ENCODE data around the gene RAG1. TPM values are rescaled to one million over a fixed set of nuclear protein-coding genes. Genes with fewer than 3 reads are reported as not detected.
A peak's percentile ranks its signal among the peaks of the same experiment; 100 is the strongest.
"Not testable (repeated sequence)": the region's sequence is repeated elsewhere in the genome, so short reads cannot be mapped to it uniquely, and the experiment has no call there.

The RAG1 gene
- total and polyA plus RNA-seq, 4 donors = 0.08 to 2.3 (median 0.63) TPM

DNA sequence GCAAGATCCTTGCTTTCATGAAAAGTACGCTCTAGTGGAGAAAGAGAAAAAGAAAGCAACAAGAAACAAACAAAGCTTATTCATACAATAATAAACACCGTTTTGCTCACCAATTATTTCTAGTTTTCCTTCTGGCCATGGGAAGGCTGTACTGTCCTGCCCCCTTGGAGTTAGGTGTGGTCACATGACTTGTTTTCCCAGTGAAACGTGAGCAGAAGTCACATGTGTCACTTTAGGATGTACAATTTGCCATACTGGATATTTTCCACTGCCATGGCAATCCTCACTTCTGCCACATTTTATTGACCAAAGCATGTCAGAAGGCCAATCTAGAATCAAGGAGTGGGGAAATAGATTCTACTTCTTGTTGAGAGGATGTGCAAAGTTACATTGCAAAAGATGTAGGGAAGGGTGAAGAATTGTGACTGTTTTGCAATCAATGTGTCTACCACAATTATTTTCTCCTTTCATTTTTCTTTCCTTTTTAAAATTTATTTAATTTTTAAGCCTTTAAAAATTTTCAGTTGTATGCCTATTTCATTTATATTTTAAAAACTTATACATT is 33.4 kb upstream of the RAG1 start:
- DNase-seq (no peak), ATAC-seq (ENCODE audit: insufficient read depth, low FRiP score) (no peak)
- Histone ChIP-seq H3K4me1 (ENCODE audit: control insufficient read depth in 5 of 5, insufficient read depth in 5 of 5, low read length in 5 of 5) (no peaks in the 10 kb centered on the region), H3K9ac (ENCODE audit: insufficient read depth in 1 of 2, low read length in 2 of 2) (no peak overlapping the region), H3K9me3 (ENCODE audit: control insufficient read depth in 4 of 4, insufficient read depth in 3 of 4, low read length in 3 of 4) (no peaks in the 10 kb centered on the region), H3K4me3 (no peak overlapping the region), H3K27ac (ENCODE audit: low read depth in 1 of 2, low read length in 1 of 2) (no peak overlapping the region), H3K36me3 (ENCODE audit: control insufficient read depth in 4 of 4, insufficient read depth in 4 of 4, low read length in 4 of 4) (no peaks in the 10 kb centered on the region), H3K27me3 (ENCODE audit: control insufficient read depth in 3 of 3, insufficient read depth in 3 of 3, low read length in 2 of 3) (no peaks in the 10 kb centered on the region)
- TF ChIP-seq, protein P1, sequence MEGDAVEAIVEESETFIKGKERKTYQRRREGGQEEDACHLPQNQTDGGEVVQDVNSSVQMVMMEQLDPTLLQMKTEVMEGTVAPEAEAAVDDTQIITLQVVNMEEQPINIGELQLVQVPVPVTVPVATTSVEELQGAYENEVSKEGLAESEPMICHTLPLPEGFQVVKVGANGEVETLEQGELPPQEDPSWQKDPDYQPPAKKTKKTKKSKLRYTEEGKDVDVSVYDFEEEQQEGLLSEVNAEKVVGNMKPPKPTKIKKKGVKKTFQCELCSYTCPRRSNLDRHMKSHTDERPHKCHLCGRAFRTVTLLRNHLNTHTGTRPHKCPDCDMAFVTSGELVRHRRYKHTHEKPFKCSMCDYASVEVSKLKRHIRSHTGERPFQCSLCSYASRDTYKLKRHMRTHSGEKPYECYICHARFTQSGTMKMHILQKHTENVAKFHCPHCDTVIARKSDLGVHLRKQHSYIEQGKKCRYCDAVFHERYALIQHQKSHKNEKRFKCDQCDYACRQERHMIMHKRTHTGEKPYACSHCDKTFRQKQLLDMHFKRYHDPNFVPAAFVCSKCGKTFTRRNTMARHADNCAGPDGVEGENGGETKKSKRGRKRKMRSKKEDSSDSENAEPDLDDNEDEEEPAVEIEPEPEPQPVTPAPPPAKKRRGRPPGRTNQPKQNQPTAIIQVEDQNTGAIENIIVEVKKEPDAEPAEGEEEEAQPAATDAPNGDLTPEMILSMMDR (IDR thresholded peaks at IDR 0.05; ENCODE audit: control extremely low read depth, extremely low read depth) = no peak
- WGBS, 2 donors = 81 to 87% methylated on average over 3 of the region's 3 CpGs

DNA sequence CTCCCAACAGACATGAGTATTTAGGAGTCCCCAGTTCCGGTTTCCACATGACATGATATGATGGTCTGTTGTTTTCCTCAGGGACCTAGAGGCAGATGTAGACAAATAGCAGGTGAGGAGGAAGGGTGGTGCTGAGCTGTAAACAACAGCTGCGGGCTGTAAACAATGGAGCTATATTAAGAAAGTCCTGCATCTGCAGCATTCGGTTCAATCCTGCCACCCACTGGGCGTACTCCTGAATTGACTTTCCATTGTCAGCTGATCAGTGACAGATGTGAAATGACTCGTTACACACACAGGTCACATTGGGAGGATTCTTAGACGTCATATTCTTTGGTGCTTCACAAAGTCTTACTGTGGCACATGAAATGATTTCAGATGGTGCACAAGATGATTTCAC is 26.8 kb upstream of the RAG1 start:
- Histone ChIP-seq H3K4me3 (no peak overlapping the region), H3K27me3 (ENCODE audit: control insufficient read depth in 3 of 3, insufficient read depth in 3 of 3, low read length in 2 of 3) (no peaks in the 10 kb centered on the region), H3K4me1 (ENCODE audit: control insufficient read depth in 5 of 5, insufficient read depth in 5 of 5, low read length in 5 of 5) (no peaks in the 10 kb centered on the region), H3K9ac (ENCODE audit: insufficient read depth in 1 of 2, low read length in 2 of 2) (no peak overlapping the region), H3K27ac (ENCODE audit: low read depth in 1 of 2, low read length in 1 of 2) (no peak overlapping the region), H3K36me3 (ENCODE audit: control insufficient read depth in 4 of 4, insufficient read depth in 4 of 4, low read length in 4 of 4) (no peaks in the 10 kb centered on the region), H3K9me3 (ENCODE audit: control insufficient read depth in 4 of 4, insufficient read depth in 3 of 4, low read length in 3 of 4) (no peaks in the 10 kb centered on the region)
- DNase-seq = peak; percentile 18 to 40 (median 20)
- no peak for ATAC-seq (ENCODE audit: insufficient read depth, low FRiP score)
- TF ChIP-seq, protein P1 (IDR thresholded peaks at IDR 0.05; ENCODE audit: control extremely low read depth, extremely low read depth) = peak; percentile 5
- WGBS, 2 donors = 24 to 31% methylated on average over 6 of the region's 6 CpGs

DNA sequence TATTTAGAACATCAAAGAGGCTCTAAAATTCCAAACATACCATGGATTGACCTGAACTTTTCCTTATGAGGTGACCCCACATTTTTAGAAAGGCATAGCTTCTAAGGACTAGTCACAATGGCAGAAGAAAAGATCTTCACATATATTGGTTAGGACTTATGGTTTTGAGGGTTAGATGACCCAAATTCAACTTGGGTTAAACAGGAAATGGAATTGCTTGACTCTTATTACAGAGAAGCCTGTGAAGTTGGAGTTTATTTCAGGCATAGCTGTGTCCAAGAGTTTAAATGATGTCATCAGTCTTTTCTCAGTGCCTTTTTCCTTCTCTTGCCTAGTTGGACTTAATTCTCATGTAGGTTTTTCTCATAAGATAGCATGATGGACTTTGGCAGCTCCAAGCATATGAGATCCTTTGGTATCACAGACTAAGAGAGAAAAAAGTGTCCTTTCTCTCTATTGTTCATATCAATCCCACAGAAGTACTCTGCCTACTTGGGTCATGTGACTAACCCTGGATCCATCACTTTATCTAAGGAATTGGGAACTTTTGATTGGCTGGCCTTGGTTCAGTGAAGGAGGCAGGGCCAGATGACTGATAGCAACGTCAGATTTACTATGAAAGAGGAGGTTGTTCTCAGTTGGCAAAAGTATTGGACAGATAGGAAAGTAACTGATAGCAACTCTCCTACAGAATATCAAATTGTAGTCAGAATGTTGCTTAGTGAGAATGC is 17.3 kb upstream of the RAG1 start:
- H3K27me3 ChIP-seq (ENCODE audit: control insufficient read depth in 3 of 3, insufficient read depth in 3 of 3, low read length in 2 of 3) = no peaks in the 10 kb centered on the region
- TF ChIP-seq, protein P1 (IDR thresholded peaks at IDR 0.05; ENCODE audit: control extremely low read depth, extremely low read depth) = no peak
- H3K27ac ChIP-seq (ENCODE audit: low read depth in 1 of 2, low read length in 1 of 2) = no peak overlapping the region
- DNase-seq (no peak), ATAC-seq (ENCODE audit: insufficient read depth, low FRiP score) (no peak)
- H3K4me3 ChIP-seq = no peak overlapping the region
- H3K36me3 ChIP-seq (ENCODE audit: control insufficient read depth in 4 of 4, insufficient read depth in 4 of 4, low read length in 4 of 4) = no peaks in the 10 kb centered on the region
- no peak overlapping the region for H3K9ac ChIP-seq (ENCODE audit: insufficient read depth in 1 of 2, low read length in 2 of 2)
- 51 to 71% methylated on average over 1 of the region's 1 CpG for WGBS, 2 donors
- no peaks in the 10 kb centered on the region for H3K4me1 ChIP-seq (ENCODE audit: control insufficient read depth in 5 of 5, insufficient read depth in 5 of 5, low read length in 5 of 5)
- H3K9me3 ChIP-seq (ENCODE audit: control insufficient read depth in 4 of 4, insufficient read depth in 3 of 4, low read length in 3 of 4) = no peaks in the 10 kb centered on the region

DNA sequence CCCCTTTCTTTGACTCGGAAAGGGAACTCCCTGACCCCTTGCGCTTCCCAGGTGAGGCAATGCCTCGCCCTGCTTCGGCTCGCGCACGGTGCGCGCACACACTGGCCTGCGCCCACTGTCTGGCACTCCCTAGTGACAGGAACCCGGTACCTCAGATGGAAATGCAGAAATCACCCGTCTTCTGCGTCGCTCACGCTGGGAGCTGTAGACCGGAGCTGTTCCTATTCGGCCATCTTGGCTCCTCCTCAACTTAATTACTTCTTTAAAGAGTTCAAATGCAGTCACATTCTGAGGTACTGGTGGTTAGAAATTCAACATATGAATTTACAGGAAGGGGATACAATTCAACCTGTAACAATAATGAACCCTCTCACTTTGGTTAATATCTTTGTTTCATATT is 10.4 kb upstream of the RAG1 start:
- WGBS, 2 donors = 95% methylated on average over 6 to 15 of the region's 17 CpGs
- not testable (repeated sequence) for H3K9me3 ChIP-seq (ENCODE audit: control insufficient read depth in 4 of 4, insufficient read depth in 3 of 4, low read length in 3 of 4); H3K36me3 ChIP-seq (ENCODE audit: control insufficient read depth in 4 of 4, insufficient read depth in 4 of 4, low read length in 4 of 4); DNase-seq; H3K4me3 ChIP-seq; ATAC-seq (ENCODE audit: insufficient read depth, low FRiP score); H3K27ac ChIP-seq (ENCODE audit: low read depth in 1 of 2, low read length in 1 of 2); H3K27me3 ChIP-seq (ENCODE audit: control insufficient read depth in 3 of 3, insufficient read depth in 3 of 3, low read length in 2 of 3); H3K9ac ChIP-seq (ENCODE audit: insufficient read depth in 1 of 2, low read length in 2 of 2); H3K4me1 ChIP-seq (ENCODE audit: control insufficient read depth in 5 of 5, insufficient read depth in 5 of 5, low read length in 5 of 5)
